ENCODE measurements around the gene ARHGEF10L. TPM values are rescaled to one million over a fixed set of nuclear protein-coding genes. Genes with fewer than 3 reads are reported as not detected.

ARHGEF10L gene
- total RNA-seq, 4 donors from 2014 or later = 38.5 to 73.8 (median 41.7) TPM

DNA sequence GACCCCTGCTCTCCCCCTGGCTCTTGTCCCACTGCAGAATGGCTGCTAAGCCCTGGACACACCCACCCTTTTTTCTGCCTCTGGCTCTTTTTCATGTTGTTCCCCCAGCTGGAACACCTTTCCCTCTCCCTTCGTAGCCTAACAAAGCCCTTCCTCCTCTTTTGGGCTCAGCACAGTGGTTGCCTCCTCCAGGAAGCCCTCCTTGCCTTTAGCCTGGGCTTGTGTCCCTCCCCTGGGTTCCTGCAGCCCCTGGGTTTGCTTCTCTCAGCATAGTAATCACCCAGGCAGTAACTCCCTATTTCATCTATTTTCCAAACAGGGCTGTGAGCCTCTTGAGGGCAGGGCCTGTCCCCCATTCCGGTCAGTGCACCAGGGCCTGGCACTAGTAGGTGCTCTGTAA lies 195.8 kb downstream of the ARHGEF10L start:
- no peak overlapping the region for H3K27ac ChIP-seq
- H3K4me3 ChIP-seq = no peak overlapping the region
- DNase-seq (ENCODE audit: low spot score in 2 of 2) = no peak
- no peaks in the 10 kb centered on the region for H3K4me1 ChIP-seq
- no peak for TF ChIP-seq EP300 (IDR thresholded peaks at IDR 0.05)
- no peak for TF ChIP-seq POLR2A (IDR thresholded peaks at IDR 0.05)
- no peak for TF ChIP-seq CTCF (IDR thresholded peaks at IDR 0.05)
- 83 to 84% methylated on average over 2 of the region's 2 CpGs for WGBS, 2 donors
- H3K9me3 ChIP-seq = no peaks in the 10 kb centered on the region
- H3K36me3 ChIP-seq = no peaks in the 10 kb centered on the region
- H3K27me3 ChIP-seq = peaks cover 0 to 24% of the 10 kb centered on the region in 2 donors

DNA sequence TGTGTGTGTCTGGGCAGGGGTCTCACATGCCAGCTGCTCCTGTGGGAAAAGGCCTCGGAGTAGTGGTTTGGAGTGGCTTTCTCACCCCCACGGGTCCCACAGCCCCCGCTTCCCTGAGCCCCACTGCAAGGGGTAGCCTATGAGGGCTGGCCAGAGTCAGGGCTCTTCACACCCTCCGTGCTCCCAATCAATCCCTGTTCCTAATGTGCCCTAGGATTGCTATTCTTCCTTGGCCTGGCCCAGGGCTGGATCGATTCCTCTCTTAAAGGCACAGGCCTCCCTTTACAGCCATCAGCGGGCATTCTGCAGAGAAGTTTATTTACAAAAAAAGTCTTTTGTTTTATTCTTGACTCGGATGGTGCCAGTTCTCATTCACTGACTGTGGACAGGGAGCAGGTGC lies 196.3 kb downstream of the ARHGEF10L start:
- no peaks in the 10 kb centered on the region for H3K9me3 ChIP-seq
- peaks cover 0 to 24% of the 10 kb centered on the region in 2 donors for H3K27me3 ChIP-seq
- TF ChIP-seq EP300 (IDR thresholded peaks at IDR 0.05) (no peak), POLR2A (IDR thresholded peaks at IDR 0.05) (no peak), CTCF (IDR thresholded peaks at IDR 0.05) (no peak)
- no peaks in the 10 kb centered on the region for H3K4me1 ChIP-seq
- H3K36me3 ChIP-seq = no peaks in the 10 kb centered on the region
- no peak overlapping the region for H3K4me3 ChIP-seq
- DNase-seq (ENCODE audit: low spot score in 2 of 2) = no peak
- no peak overlapping the region for H3K27ac ChIP-seq
- WGBS, 2 donors = 36 to 45% methylated on average over 5 to 7 of the region's 7 CpGs

- no peak for DNase-seq (ENCODE audit: low spot score in 2 of 2)
- Histone ChIP-seq H3K27ac (no peak overlapping the region), H3K9me3 (no peaks in the 10 kb centered on the region), H3K4me1 (no peaks in the 10 kb centered on the region), H3K36me3 (no peaks in the 10 kb centered on the region), H3K4me3 (no peak overlapping the region), H3K27me3 (peaks cover 0 to 31% of the 10 kb centered on the region in 2 donors)
- TF ChIP-seq CTCF (IDR thresholded peaks at IDR 0.05) (no peak), POLR2A (IDR thresholded peaks at IDR 0.05) (no peak), EP300 (IDR thresholded peaks at IDR 0.05) (no peak)
- 68 to 72% methylated on average over 5 to 6 of the region's 6 CpGs for WGBS, 2 donors
Measured at GRCh38 chr1:17736625-17737024, 197.1 kb downstream of the ARHGEF10L start.

- H3K27me3 ChIP-seq = peaks cover 0 to 42% of the 10 kb centered on the region in 2 donors
- DNase-seq (ENCODE audit: low spot score in 2 of 2) = no peak
- H3K4me1 ChIP-seq = peaks cover 0 to 13% (median 3%) of the 10 kb centered on the region in 4 donors
- H3K36me3 ChIP-seq = no peaks in the 10 kb centered on the region
- TF ChIP-seq POLR2A (IDR thresholded peaks at IDR 0.05) (no peak), EP300 (IDR thresholded peaks at IDR 0.05) (no peak), CTCF (IDR thresholded peaks at IDR 0.05) (no peak)
- H3K9me3 ChIP-seq = no peaks in the 10 kb centered on the region
- no peak overlapping the region for H3K4me3 ChIP-seq
- H3K27ac ChIP-seq = no peak overlapping the region
Measured at GRCh38 chr1:17739050-17739449, 199.6 kb downstream of the ARHGEF10L start.

- no peak for TF ChIP-seq CTCF (IDR thresholded peaks at IDR 0.05)
- no peak for TF ChIP-seq POLR2A (IDR thresholded peaks at IDR 0.05)
- TF ChIP-seq EP300 (IDR thresholded peaks at IDR 0.05) = no peak
- Histone ChIP-seq H3K27me3 (peaks cover 0 to 36% of the 10 kb centered on the region in 2 donors), H3K4me1 (peaks cover 0 to 13% (median 3%) of the 10 kb centered on the region in 4 donors), H3K4me3 (no peak overlapping the region), H3K36me3 (no peaks in the 10 kb centered on the region), H3K27ac (no peak overlapping the region), H3K9me3 (no peaks in the 10 kb centered on the region)
- DNase-seq (ENCODE audit: low spot score in 2 of 2) = no peak
- 70 to 74% methylated on average over 5 of the region's 5 CpGs for WGBS, 2 donors
Measured at GRCh38 chr1:17741052-17741451, 201.6 kb downstream of the ARHGEF10L start.
